Parathyroid adenoma (tissue), 2 donors: ENCODE measurements around the gene HAP1.
A peak's percentile ranks its signal among the peaks of the same experiment; 100 is the strongest.
"Not testable (repeated sequence)": the region's sequence is repeated elsewhere in the genome, so short reads cannot be mapped to it uniquely, and the experiment has no call there.

Experiments
- H2AFZ ChIP-seq: fragments of 300-600 bp; sonication (generic); one replicate; pipeline ENCODE4 v1.7.0; 2017; ENCODE audit warnings: antibody characterized with exemption, mild to moderate bottlenecking
- H3K27ac ChIP-seq: fragments of 300-600 bp; sonication (generic); one replicate; pipeline ENCODE4 v1.7.0; 2017
- H3K27me3 ChIP-seq: fragments of 300-600 bp; sonication (generic); one replicate; pipeline ENCODE4 v1.7.0; 2017; ENCODE audit warnings: low read length; ENCODE audit not compliant: control insufficient read depth, insufficient read depth
- H3K36me3 ChIP-seq: fragments of 300-600 bp; sonication (generic); one replicate; pipeline ENCODE4 v1.7.0; 2017; ENCODE audit warnings: low read length; ENCODE audit not compliant: control insufficient read depth, insufficient read depth
- H3K4me1 ChIP-seq: fragments of 300-600 bp; sonication (generic); one replicate; pipeline ENCODE4 v1.7.0; 2017; ENCODE audit warnings: control low read depth
- H3K4me2 ChIP-seq: fragments of 300-600 bp; sonication (generic); one replicate; pipeline ENCODE4 v1.7.0; 2017; ENCODE audit warnings: low read length
- H3K4me3 ChIP-seq: fragments of 300-600 bp; sonication (generic); one replicate; pipeline ENCODE4 v1.7.0; 2017; ENCODE audit warnings: low read depth, low read length
- H3K79me2 ChIP-seq: fragments of 300-600 bp; sonication (generic); one replicate; pipeline ENCODE4 v1.7.0; 2017; ENCODE audit warnings: control low read depth
- H3K9ac ChIP-seq: fragments of 300-600 bp; sonication (generic); one replicate; pipeline ENCODE4 v1.7.0; 2017; ENCODE audit warnings: mild to moderate bottlenecking
- H3K9me3 ChIP-seq: fragments of 300-600 bp; sonication (generic); one replicate; pipeline ENCODE4 v1.7.0; 2017; ENCODE audit warnings: low read length; ENCODE audit not compliant: control insufficient read depth
- TF ChIP-seq, protein P1 (sequence below): fragments of 300-600 bp; sonication (generic); IDR thresholded peaks from one replicate; pipeline ENCODE4 v1.7.0; 2017; ENCODE audit warnings: antibody characterized with exemption, mild to moderate bottlenecking
- donor health status: primary hyperparathyroidism.

HAP1 gene

DNA sequence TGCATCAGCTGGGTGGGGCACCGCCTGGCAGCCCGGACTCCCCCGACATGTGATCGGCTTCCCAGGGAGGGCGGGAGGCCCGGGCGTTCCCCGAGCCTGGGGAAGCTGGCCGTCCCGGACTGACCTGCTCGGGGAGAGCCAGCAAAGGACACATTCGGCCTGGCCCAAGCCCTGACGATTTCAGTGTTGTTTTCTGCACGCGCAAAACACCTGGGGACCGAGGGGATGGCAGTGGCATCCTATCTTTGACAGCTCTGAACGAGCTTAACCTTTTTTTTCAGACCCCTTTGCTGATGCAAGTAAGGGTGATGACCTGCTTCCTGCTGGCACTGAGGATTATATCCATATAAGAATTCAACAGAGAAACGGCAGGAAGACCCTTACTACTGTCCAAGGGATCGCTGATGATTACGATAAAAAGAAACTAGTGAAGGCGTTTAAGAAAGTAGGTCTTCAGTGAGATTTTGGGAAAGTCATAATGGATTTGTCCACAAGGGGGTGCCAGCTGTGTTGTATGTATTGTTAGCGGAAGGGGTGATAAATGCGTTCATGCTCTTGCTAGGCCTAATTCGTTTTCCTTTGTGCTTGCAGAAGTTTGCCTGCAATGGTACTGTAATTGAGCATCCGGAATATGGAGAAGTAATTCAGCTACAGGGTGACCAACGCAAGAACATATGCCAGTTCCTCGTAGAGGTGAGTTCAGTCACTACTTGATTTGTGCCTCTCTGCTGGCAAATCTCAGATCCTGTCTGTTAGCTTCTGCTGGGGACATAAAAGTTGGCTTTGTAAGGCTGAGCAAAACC is 44.7 kb downstream of the HAP1 start:
- Histone ChIP-seq H3K9ac (no peak overlapping the region), H3K27me3 (no peaks in the 10 kb centered on the region), H3K36me3 (no peaks in the 10 kb centered on the region), H3K4me2 (peak overlapping the region; percentile 65), H3K9me3 (no peaks in the 10 kb centered on the region), H3K4me1 (peaks cover 14% of the 10 kb centered on the region), H3K4me3 (peak overlapping the region; percentile 88), H2AFZ (no peak overlapping the region), H3K27ac (peak overlapping the region; percentile 100), H3K79me2 (peaks cover 6% of the 10 kb centered on the region)
- TF ChIP-seq, protein P1, sequence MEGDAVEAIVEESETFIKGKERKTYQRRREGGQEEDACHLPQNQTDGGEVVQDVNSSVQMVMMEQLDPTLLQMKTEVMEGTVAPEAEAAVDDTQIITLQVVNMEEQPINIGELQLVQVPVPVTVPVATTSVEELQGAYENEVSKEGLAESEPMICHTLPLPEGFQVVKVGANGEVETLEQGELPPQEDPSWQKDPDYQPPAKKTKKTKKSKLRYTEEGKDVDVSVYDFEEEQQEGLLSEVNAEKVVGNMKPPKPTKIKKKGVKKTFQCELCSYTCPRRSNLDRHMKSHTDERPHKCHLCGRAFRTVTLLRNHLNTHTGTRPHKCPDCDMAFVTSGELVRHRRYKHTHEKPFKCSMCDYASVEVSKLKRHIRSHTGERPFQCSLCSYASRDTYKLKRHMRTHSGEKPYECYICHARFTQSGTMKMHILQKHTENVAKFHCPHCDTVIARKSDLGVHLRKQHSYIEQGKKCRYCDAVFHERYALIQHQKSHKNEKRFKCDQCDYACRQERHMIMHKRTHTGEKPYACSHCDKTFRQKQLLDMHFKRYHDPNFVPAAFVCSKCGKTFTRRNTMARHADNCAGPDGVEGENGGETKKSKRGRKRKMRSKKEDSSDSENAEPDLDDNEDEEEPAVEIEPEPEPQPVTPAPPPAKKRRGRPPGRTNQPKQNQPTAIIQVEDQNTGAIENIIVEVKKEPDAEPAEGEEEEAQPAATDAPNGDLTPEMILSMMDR, result peak; percentile 69

DNA sequence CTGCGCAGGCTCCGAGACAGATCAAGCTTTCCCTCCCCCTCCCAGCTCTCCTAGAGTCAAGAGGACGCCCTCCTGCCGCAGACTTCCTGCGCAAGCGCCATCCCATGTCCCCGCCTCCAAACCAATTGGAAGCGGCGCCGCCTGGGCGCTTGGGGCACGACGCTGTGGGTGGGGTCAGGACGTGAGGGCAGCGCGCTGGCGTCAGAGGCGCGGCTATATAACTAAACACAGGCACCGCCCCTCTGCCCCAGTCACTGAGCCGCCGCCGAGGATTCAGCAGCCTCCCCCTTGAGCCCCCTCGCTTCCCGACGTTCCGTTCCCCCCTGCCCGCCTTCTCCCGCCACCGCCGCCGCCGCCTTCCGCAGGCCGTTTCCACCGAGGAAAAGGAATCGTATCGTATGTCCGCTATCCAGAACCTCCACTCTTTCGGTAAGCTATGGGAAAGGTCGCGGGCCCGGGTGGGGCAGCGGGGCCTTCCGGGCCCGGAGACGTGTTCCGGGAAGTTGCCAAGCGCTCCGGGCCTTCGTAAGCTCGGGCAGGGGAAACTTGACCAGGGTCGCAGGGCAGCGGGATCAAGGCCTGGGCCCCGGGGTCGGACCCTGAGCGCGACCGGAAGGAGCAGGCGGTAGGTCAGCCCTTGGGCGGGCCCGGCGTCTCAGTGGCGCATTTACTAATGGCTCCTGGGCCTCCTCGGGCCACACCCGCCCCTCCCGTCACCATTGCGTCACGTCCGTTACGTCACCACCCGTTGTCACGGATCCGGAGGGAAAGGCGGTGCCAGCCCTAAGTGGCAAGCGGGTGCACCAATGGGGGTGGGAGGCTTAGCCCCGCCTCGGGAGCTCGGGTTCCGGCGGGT is 45.6 kb downstream of the HAP1 start, which contains the start of gene EIF1:
Gene EIF1, plus strand, starts transcription at position 245 of the 856 bp plus-strand sequence. Its CDS starts 154 bp downstream, at position 399.
- H3K79me2 ChIP-seq, result peaks cover 6% of the 10 kb centered on the region
- peaks cover 14% of the 10 kb centered on the region for H3K4me1 ChIP-seq
- H3K27ac ChIP-seq, result peak within 1 kb of the TSS; percentile 100
- H3K27me3 ChIP-seq, result no peaks in the 10 kb centered on the region
- H3K36me3 ChIP-seq, result no peaks in the 10 kb centered on the region
- TF ChIP-seq, protein P1, result no peak
- H3K9me3 ChIP-seq, result no peaks in the 10 kb centered on the region
- H2AFZ ChIP-seq, result peak within 1 kb of the TSS; percentile 84
- peak within 1 kb of the TSS; percentile 88 for H3K4me3 ChIP-seq
- peak within 1 kb of the TSS; percentile 100 for H3K9ac ChIP-seq
- H3K4me2 ChIP-seq, result peak within 1 kb of the TSS; percentile 72

DNA sequence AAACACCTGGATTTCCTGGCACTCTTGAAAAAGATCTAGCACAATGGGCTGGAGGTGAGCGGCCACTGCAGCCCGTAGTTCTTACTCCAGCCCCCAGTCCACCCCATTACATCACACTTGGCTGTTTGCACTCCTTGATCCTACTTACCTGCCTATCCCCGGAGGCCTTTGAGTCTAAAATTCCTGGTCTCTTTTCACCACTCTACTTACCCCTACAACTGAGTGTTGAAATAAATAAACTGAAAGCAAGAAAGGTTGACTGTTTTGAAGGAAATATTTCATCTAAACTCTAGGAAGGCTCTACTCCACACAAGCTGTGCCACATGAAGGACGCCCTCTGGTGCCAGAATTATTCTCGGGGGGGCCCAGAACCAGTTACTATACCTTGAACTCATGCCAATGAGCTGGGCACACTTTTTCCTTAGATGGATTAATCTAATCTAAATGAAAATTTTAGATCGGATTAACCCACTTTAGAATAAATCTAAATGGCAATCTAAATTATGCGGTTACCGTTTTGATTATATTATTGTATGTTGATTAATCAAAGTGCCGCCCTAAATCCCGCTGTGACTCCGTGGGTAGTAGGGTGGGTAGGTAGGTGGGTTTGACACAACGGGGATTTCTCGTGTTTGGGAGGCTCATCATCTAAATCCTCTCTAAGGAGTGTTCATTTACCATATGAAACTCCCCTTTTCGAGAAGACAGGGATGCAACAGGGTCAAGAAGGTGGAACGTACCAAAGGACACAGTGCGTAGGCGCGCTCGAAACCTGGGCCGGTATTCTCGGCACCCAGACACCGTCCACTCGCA is 46.4 kb downstream of the HAP1 start:
- Histone ChIP-seq H3K4me1 (peaks cover 14% of the 10 kb centered on the region), H3K4me3 (peak overlapping the region; percentile 88), H3K27me3 (no peaks in the 10 kb centered on the region), H3K9me3 (no peaks in the 10 kb centered on the region), H3K27ac (peak overlapping the region; percentile 100), H3K9ac (peak overlapping the region; percentile 55), H3K4me2 (peak overlapping the region; percentile 72), H3K79me2 (peaks cover 6% of the 10 kb centered on the region), H2AFZ (peak overlapping the region; percentile 84), H3K36me3 (no peaks in the 10 kb centered on the region)
- TF ChIP-seq, protein P1, result peak; percentile 61

DNA sequence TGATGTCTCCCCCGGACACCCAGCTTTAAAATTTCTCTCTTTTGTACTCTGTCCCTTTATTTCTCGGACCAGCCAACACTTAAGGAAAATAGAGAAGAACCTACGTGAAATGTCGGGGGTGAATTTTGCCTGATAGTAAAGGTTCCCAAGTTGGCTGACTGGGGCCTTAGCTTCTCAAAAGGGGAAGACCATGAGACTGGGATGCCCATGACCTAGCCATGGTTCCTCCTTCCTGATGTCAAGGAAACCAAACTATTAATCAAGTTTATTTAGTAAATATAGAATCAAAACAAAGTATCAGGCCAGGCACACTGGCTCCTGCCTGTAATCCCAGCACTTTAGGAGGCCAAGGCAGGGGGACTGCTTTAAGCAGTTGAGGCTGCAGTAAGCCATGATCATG is 48.2 kb downstream of the HAP1 start:
- H3K36me3 ChIP-seq, result no peaks in the 10 kb centered on the region
- no peaks in the 10 kb centered on the region for H3K9me3 ChIP-seq
- H3K27ac ChIP-seq, result no peak overlapping the region
- H3K4me1 ChIP-seq, result peaks cover 14% of the 10 kb centered on the region
- H3K27me3 ChIP-seq, result no peaks in the 10 kb centered on the region
- H2AFZ ChIP-seq, result no peak overlapping the region
- H3K4me2 ChIP-seq, result no peak overlapping the region
- H3K79me2 ChIP-seq, result peaks cover 6% of the 10 kb centered on the region
- TF ChIP-seq, protein P1, result no peak
- no peak overlapping the region for H3K9ac ChIP-seq
- H3K4me3 ChIP-seq, result no peak overlapping the region

DNA sequence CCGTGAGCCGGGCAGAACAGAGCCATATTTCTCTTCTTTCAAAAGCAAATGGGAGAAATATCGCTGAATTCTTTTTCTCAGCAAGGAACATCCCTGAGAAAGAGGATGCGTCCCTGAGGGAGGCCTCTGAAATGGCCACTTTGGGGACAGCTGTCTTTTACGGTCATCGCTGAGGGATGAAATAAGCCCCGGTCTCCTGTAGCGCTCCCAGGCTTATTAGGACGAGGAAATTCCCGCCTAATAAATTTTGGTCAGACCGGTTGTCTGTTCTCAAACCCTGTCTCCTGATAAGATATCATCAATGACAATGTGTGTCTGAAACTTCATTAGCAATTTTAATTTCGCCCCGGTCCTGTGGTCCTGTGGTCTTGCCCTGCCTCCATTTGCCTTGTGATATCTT is 48.7 kb downstream of the HAP1 start:
- not testable (repeated sequence) for H3K27me3 ChIP-seq, H3K9ac ChIP-seq, H3K36me3 ChIP-seq, H3K4me2 ChIP-seq, H3K4me1 ChIP-seq, H3K9me3 ChIP-seq, H2AFZ ChIP-seq, H3K27ac ChIP-seq, H3K79me2 ChIP-seq, H3K4me3 ChIP-seq
